ENCODE results near the gene DNAH7. TPM values are rescaled to one million over a fixed set of nuclear protein-coding genes. Genes with fewer than 3 reads are reported as not detected.
"Not testable (repeated sequence)": the region's sequence is repeated elsewhere in the genome, so short reads cannot be mapped to it uniquely, and the experiment has no call there.

DNAH7 gene
- 0.14 TPM in 1 of 2 replicates, not detected in the other for total RNA-seq (2014; rRNA removed; shearing (Covaris generic); ENCODE audit: low replicate concordance)

DNA sequence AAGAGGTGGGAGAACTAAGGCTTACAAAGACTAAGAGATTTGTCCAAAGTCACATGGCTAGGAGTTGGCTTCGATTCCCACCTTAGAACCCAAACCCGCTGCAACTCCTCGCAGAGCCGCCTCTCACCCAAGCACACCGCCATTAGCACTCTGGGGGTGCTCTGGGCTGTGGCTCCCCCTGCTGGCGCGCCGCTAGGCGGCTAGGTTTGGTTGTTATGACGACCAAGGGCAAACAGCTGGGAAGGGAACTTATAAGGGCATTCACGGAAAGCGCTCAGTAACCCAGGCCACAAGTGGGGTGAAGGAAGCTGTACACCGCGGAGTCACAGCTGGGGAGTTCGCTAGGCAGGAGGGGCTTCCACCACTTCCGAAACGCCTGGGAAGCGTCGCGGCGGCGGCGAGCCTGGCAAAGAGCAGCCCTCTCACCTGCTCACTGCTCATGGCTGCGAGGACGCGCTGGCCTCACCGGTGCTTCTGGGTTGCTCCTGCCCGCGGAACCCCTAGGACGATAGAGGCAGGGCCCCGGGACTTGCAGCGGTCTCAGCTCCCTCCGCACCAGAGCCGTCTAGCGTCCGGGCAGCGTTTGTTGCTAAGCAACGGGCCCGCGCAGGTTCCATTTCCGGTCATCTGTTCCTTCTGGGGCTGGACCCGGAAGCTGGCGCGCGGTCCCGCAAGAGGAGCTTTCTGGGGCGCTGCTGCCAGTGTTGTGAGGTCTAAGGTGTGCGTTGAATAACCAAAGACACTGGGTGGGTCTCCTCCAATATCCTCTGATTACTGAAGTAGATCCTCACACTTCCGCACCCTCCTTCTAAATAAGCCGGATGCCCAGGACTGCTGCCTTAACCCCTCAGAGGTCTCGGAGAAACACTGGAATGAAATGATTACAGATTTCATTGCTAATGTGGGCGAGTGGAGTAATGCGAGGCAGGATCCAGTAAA lies at the start of gene DNAH7:
Gene DNAH7 (minus strand): TSS at position 567 of the 939 bp plus-strand sequence. CDS start 126 bp downstream, at position 441.
- in situ Hi-C loops (cut with HindIII; ENCODE audit: low pct_unique_long_range_greater_than_20kb, low sequenced_read_pairs) = no loop called here
- peak; percentile 85 for DNase-seq (ENCODE audit: low read depth)

GRCh38 chr2:196117214-196117705 lies 48.6 kb upstream of the DNAH7 start:
- in situ Hi-C loops (cut with HindIII; ENCODE audit: low pct_unique_long_range_greater_than_20kb, low sequenced_read_pairs) = no loop called here
- DNase-seq (ENCODE audit: low read depth) = no peak

DNA sequence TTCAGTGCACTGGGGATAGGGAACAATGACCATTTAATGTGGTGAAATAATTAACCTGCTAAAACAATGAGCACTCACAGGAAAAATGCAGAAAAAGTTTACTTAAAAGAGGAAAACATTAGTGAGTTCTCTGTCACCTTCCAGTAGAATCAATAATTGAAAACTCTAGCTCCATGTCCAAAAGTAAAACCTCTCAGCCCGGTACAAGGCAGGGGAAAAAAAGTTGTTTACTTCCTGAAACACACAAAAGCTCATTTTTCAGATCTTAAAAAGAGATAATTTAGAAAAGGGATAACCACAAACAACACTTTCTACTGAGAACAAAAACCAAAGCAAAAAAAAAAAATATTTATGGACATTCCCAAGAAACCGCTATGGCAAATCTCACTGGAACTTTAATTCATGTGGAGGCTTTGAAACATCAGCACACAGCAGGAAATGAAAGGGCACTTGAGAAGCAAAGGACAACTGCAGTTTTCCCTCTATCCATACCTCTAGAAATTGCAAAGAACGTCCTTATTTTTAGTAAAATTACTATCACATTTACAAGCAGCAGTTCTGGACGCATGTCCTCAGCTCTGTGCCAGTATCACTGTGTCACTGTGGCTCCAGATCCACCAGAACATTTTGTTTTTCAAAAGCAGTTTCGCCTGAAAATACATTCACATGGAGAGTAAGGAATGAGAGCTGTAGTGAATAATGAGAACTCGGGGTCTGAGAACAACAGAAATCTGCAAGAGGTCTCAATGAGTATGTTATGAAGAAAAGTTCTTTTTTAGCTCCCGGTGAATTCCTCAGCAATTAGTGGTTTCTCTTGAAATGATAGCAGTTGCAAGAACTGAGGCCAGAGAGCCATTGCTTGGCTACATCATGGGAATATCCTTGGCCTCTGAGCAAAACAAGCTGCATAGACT lies 44.7 kb upstream of the DNAH7 start:
- peak; percentile 58 for DNase-seq (ENCODE audit: low read depth)

DNA sequence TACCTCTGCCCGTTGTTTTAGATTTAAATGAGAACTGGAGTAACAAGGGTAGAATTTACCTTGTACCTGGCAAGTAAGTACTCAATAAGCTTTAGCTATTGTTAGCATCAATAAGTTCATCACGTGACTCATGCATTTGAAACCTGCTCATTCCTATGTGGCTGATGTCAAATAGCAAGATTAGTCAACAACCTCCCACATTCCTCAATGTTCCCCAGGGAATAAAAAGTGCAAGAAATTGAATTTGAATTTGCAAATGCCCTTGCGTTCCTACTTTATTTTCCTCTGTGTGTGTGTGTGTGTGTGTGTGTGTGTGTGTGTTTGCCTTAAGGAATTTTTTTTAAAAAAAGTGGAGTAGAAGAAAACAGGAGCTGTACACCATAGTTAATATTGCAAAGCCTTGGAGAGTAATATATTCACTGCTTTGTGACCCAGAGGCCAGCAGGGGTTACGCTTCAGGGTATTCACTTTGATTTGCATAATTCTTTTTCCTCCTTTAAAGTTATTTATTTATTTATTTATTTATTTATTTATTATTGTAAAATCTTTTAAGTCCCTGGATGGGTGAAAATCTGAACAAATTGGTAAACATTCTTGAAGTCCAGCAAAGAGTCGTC lies 43.9 kb upstream of the DNAH7 start:
- in situ Hi-C loops (cut with HindIII; ENCODE audit: low pct_unique_long_range_greater_than_20kb, low sequenced_read_pairs) = no loop called here
- peak; percentile 53 for DNase-seq (ENCODE audit: low read depth)

More for the DNA sequence above, 44.7 kb upstream of the DNAH7 start:
- in situ Hi-C loops (cut with HindIII; ENCODE audit: low pct_unique_long_range_greater_than_20kb, low sequenced_read_pairs) = no loop called here

- in situ Hi-C loops (cut with HindIII; ENCODE audit: low pct_unique_long_range_greater_than_20kb, low sequenced_read_pairs) = no loop called here
- no peak for DNase-seq (ENCODE audit: low read depth)
These were observed 40.0 kb upstream of the DNAH7 start for GRCh38 chr2:196108604-196109003.

GRCh38 chr2:196105951-196106350 lies 37.3 kb upstream of the DNAH7 start:
- no peak for DNase-seq (ENCODE audit: low read depth)
- in situ Hi-C loops (cut with HindIII; ENCODE audit: low pct_unique_long_range_greater_than_20kb, low sequenced_read_pairs) = no loop called here

DNA sequence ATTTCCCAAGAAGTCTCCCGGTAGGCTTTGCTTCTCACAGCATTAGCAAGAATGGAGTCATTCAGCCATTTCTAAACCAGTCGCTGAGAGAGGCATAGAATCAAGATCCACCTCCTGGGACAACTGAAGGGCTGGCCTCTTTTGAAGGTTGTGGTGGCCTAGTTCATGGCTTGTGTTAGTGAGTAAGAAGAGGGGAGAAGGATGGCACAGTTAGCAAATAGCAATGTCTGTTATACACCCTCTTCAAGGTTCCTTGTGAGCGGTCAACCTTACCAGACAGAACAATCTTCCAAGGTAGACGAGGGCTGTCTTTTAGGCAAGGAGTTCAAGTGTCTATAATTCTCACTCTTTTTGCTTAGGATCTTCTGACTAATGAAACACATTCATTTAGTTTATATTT lies 35.4 kb upstream of the DNAH7 start:
- in situ Hi-C loops (cut with HindIII; ENCODE audit: low pct_unique_long_range_greater_than_20kb, low sequenced_read_pairs) = no loop called here
- peak; percentile 46 for DNase-seq (ENCODE audit: low read depth)

DNA sequence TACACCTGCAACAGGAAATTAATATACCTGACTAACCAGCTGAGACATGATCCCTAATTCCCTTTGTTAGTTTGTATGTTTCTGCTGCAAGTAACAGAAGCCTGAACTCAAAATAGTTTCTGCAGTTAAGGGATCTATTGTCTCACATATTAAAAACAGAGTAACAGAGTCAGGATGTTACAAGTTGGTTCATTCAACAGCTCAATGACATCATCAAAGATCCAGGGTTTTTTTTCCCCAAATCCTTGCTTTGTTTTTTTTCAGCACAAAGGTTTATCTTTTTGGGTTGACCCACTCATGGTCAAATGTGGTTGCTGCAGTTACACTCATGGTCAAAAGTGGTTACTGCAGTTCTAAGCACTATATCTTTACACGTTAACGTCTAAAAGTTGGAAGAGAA lies 35.0 kb upstream of the DNAH7 start:
- no peak for DNase-seq (ENCODE audit: low read depth)

GRCh38 chr2:196101325-196101991 lies 32.8 kb upstream of the DNAH7 start:
- in situ Hi-C loops (cut with HindIII; ENCODE audit: low pct_unique_long_range_greater_than_20kb, low sequenced_read_pairs) = no loop called here
- DNase-seq (ENCODE audit: low read depth) = no peak

More for the DNA sequence above, 35.0 kb upstream of the DNAH7 start:
- in situ Hi-C loops (cut with HindIII; ENCODE audit: low pct_unique_long_range_greater_than_20kb, low sequenced_read_pairs) = no loop called here

- no peak for DNase-seq (ENCODE audit: low read depth)
- in situ Hi-C loops (cut with HindIII; ENCODE audit: low pct_unique_long_range_greater_than_20kb, low sequenced_read_pairs) = no loop called here
These were observed 31.3 kb upstream of the DNAH7 start for GRCh38 chr2:196099916-196100315.

DNA sequence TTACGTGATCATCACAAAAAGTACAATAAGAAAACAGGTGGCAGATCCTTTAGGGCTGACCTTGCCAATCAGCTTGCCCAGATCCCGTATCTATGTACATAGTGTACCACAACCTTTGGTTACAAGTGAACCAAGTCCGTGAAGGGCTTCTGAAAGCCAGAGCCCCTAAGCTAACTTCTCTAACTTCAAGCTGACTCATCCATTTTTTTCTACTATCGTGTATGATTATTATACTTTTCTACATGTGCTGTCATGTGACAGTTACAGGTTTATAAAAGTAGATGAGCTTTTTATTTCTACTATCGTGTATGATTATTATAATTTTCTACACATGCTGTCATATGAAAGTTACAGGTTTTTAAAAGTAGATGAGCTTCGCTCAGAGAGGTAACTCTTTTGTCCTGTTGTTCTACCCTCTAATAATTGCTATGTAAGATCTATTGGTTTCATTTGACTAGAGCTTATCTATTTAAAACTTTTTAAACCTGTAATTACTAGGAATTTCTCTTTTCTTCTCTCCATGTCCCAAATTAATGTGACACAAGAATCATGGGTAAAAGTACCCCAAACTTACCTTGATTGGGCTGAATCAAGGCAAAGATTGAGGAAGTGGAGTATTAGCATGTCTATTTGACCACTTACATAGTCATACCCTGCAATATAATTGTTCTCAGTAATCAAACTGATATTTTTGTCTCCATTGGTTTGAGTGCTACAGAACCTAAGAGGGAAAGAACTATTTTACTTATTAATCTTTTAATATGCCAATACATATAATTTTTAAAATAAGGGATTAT lies 29.4 kb upstream of the DNAH7 start:
- in situ Hi-C loops (cut with HindIII; ENCODE audit: low pct_unique_long_range_greater_than_20kb, low sequenced_read_pairs) = no loop called here
- DNase-seq (ENCODE audit: low read depth) = no peak

GRCh38 chr2:196096982-196097745 lies 28.5 kb upstream of the DNAH7 start:
- in situ Hi-C loops (cut with HindIII; ENCODE audit: low pct_unique_long_range_greater_than_20kb, low sequenced_read_pairs) = no loop called here
- no peak for DNase-seq (ENCODE audit: low read depth)

DNA sequence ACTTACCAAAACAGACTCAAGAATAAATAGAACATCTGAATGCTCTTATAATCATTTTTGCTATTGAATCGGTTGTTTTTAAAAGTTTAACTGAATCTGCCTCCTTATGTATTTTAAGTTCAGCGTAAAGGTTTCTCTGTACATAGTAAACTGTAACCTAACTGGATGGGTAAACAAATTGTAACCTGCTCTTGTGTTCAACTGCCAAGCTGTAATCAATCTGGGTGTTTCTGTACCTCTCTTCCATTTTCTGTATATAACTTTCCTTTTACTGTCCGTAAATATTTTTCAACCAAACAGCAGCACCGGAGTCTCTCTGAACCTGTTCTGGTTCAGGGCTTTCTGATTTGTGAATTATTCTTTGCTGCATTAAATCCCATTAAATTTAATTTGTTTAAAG lies 27.6 kb upstream of the DNAH7 start:
- in situ Hi-C loops (cut with HindIII; ENCODE audit: low pct_unique_long_range_greater_than_20kb, low sequenced_read_pairs) = no loop called here
- DNase-seq (ENCODE audit: low read depth) = no peak

DNA sequence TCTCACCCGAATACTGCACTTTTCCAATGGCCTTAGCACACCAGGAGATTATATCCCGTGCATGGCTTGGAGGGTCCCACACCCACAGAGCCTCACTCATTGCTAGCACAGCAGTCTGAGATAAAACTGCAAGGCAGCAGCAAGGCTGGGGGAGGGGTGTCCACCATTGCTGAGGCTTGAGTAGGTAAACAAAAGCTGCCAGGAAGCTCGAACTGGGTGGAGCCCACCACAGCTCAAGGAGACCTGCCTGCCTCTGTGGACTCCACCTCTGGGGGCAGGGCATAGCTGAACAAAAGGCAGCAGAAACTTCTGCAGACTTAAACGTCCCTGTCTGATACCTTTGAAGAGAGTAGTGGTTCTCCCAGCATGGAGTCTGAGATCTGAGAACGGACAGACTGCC lies 20.8 kb upstream of the DNAH7 start:
- DNase-seq (ENCODE audit: low read depth); in situ Hi-C loops (cut with HindIII; ENCODE audit: low pct_unique_long_range_greater_than_20kb, low sequenced_read_pairs): not testable (repeated sequence)

DNA sequence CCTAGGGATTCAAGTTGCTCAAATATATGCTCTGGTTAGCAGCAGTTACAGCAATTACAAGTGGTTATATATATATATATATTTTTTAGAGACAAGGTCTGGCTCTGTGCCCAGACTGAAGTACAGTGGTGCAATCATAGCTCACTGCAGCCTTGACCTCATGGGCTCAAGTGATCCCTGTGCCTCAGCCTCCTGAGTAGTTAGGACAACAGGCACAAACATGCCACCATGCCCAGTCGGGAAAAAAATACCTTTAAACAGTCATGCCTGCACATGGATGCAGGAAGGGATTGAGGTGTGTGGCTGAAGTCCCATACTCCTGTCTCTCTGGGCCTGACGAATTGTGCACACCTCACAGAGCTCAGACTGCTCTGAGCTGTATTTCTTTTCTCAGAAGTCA lies 19.6 kb upstream of the DNAH7 start:
- in situ Hi-C loops (cut with HindIII; ENCODE audit: low pct_unique_long_range_greater_than_20kb, low sequenced_read_pairs) = no loop called here
- no peak for DNase-seq (ENCODE audit: low read depth)

All from Caki2 (cell line).